DND-41 (cell line): Measurements from ENCODE around the gene BYSL.
"Not testable (repeated sequence)": the region's sequence is repeated elsewhere in the genome, so short reads cannot be mapped to it uniquely, and the experiment has no call there.

Experiments
- EZH2 ChIP-seq: IDR thresholded peaks from 3 replicates; pipeline ENCODE4 v1.6.1; 2012; ENCODE audit warnings: borderline replicate concordance, low read depth, mild to moderate bottlenecking, moderate library complexity, low read length, inconsistent platforms; ENCODE audit not compliant: severe bottlenecking
- TF ChIP-seq, protein P1 (sequence below): IDR thresholded peaks from 2 replicates; pipeline ENCODE4 v1.5.1; 2012; ENCODE audit warnings: borderline replicate concordance, low read length, moderate library complexity, mild to moderate bottlenecking; ENCODE audit not compliant: poor library complexity, severe bottlenecking; ENCODE audit errors: extremely low read depth

DNA sequence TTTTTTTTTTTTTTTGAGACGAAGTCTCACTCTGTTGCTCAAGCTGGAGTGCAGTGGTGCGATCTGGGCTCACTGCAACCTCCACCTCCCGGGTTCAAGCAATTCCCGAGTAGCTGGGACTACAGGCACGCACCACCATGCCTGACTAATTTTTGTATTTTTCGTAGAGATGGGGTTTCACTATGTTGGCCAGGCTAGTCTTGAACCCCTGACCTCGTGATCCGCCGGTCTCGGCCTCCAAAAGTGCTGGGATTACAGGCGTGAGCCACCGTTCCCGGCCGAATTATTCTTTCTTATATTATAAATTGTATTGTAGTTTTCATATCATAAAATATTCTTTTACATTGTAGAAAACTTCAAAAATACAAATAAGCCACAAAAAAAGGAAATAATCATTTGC, 21.6 kb downstream of the BYSL start:
- TF ChIP-seq, protein P1, sequence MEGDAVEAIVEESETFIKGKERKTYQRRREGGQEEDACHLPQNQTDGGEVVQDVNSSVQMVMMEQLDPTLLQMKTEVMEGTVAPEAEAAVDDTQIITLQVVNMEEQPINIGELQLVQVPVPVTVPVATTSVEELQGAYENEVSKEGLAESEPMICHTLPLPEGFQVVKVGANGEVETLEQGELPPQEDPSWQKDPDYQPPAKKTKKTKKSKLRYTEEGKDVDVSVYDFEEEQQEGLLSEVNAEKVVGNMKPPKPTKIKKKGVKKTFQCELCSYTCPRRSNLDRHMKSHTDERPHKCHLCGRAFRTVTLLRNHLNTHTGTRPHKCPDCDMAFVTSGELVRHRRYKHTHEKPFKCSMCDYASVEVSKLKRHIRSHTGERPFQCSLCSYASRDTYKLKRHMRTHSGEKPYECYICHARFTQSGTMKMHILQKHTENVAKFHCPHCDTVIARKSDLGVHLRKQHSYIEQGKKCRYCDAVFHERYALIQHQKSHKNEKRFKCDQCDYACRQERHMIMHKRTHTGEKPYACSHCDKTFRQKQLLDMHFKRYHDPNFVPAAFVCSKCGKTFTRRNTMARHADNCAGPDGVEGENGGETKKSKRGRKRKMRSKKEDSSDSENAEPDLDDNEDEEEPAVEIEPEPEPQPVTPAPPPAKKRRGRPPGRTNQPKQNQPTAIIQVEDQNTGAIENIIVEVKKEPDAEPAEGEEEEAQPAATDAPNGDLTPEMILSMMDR = not testable (repeated sequence)
- not testable (repeated sequence) for TF ChIP-seq EZH2
